OCI-LY7 (cell line): ENCODE results near the gene SHISAL1.

Source experiments
- CTCF ChIP-seq: fragments of 200-600 bp; sonication (generic); conservative IDR thresholded peaks from 2 replicates; pipeline ENCODE4 v1.5.1; 2014; ENCODE audit warnings: mild to moderate bottlenecking, antibody characterized with exemption, low read length, moderate library complexity, mixed read lengths
- EZH2phosphoT487 ChIP-seq: fragments of 200-600 bp; sonication (generic); IDR thresholded peaks from 2 replicates; pipeline ENCODE4 v1.6.1; 2018; ENCODE audit warnings: low read depth, borderline replicate concordance, mild to moderate bottlenecking, mixed run types, antibody characterized with exemption, low read length, moderate library complexity, mixed read lengths

DNA sequence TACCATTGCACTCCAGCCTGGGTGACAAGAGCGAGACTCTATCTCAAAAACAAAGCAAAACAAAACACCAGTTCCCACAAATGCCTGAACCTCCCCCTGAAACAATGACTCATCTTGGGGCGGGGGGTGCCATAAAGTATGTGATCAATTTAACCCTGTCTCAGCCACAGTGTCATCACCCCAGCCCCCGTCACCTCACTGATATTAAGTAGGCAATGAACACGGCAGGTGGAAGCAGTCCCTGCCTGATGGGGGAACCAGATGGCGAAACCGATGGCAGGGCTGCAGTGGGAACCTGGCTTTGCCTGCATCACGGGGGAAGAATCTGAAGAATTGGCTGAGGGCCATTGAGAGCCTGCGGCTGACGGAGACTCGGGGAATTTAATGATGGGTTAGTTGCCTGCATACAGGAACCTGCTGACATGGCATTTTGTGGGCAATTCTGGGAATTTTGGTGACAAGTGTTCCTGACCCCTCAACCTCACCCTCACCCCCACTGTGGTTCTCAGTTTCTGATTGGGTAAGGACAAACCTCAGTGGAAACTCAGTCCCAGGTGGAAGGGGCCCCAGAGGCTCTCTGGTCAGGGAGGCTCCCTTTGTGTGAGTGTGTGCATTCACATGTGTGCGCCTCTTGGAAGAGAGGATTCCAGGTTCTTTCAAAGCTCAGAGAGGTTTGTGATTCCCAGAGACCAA lies 39.1 kb upstream of the SHISAL1 start:
- no peak for TF ChIP-seq CTCF
- TF ChIP-seq EZH2phosphoT487: no peak
